NCI-H748 (cell line): ENCODE measurements around the gene MAP6D1.

Experiments
- DNase-seq: peaks from one replicate; lab custom pipeline; 2025; ENCODE audit not compliant: unreplicated experiment; lab: John Stamatoyannopoulos, UW

The MAP6D1 gene

DNA sequence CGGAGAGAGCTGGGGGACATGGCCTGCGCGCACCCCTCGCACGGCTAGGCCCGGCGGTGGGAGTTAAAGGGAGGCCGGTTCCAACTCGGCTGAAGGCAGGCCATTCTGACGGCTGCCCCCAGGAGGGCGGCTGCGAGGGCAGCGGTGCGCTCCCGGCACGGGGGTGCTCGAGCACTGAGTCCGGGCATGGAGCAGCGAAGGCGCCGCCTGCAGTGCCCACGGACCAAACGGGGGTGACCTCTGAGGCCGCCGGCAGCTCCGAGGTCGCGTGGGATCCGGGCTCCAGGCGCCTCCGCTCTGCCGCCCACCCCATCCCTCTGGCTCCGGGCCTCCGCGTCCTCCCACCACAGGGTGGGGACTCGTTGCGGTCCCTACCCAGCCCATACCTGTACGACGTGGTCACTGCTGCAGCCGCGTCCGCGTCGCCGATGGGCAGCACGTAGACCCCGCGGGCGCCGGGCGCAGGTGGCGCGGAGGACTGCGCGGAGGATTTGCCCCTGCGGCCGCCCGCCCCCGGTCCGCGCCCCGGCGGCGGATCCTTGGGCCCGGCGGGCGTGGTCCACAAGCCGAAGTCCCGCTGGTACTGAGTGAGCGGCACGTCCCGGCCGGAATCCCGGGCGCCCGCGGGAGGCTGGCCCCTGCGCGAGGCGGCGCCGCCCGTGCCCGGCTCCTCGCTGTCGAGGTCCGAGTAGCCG is 469 bp downstream of the MAP6D1 start:
- DNase-seq: peak; percentile 51

DNA sequence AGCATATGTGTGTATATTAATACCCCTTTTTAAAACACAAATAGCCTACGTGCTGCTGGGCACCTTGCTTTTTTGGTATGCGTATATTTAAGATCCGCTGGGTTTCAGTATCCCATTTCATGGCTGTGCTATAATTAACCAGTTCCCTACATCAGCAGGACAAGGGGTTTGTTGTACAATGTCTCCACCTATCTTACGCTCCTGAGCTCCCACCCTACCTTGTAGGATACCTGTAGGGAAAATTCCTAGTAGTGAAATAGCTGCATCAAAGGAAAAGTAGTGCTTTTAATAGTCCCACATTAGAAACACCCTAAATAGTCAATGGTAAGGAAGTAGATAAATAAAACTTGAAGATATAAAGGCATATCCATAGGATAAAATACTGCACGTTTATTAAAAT is 1.4 kb downstream of the MAP6D1 start:
- DNase-seq: peak; percentile 60

DNA sequence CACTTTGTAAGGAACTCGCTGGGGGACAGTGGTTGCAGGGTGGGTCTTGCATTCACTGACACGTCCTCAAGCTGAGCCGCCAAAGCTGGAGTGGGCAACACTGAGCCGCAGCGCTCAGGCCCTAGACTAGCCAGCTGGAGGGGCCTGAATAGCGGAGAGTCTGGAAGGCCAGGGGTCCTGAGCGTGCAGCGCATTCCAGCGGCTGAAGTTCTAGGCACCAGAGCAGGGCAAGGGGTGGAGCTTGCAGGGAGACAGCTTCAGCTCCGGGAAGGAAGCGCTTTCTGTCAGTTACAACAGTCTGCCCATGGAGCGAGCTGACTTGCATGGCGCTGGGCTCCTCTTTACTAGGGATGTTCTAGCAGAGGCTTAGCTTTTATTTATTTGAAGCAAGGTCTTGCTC is 2.7 kb downstream of the MAP6D1 start:
- DNase-seq: no peak

DNA sequence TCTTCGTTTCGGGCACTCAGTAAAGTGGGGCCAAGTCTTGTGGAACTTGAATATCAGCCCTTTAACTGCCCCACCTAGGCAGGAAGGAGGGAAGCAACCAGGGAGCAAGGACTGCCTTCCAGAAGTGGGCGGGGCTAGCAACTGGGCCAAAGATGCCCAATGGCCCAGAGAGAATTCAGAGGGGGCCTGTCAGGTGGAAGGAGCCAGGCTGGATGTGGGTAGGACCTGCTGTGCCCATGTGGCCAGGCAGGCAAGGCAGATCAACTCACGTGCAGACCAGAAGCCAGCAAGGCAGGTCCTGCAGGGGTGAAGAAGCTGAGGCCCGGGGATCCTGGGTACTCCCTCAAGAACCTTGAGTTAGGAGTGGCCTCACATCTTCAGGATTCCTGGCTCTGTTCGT is 5.5 kb downstream of the MAP6D1 start:
- DNase-seq: no peak

DNA sequence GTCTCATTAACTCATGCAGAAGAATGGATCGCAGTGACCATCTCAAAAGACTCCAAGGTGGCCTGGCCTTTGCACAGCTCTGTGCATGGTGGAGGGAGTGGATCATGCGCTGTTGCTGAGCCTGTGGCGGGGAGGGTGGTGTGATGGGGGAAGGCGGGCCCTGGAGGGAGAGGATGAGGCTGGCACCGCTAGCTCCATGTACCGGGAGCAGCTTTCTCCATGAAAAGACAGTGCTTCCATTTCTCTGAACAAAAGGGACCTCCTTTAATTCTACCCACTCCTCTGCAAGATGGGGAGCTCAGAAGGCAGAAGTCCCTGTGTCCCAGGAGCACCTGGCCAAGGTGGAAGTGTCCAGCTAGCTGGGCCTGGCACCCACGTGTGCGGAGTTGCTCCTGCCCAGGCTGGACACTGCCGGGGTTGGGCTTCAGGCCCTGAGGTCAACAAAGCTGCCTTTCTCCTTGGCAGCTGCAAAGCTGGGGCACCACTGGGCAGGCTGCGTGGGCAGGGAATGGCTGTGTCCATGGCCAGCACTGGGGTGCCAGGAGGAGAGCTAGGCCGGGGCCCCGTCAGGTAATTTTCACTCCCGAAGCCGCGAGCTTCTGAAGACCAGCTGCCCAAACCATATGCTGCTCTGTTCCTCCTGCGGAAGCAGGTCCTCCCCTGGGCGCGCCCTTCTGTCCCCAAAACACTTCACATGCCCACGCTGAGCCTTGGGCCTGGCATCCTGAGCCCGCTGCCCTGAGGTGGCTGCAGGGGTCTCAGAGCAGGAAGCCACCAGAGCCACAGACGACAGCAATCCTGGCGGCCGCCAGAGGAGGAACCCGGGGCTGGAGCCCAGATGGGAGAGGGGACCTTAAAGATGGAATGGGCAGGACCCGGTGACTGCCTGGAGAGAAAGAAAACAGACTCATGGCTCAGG is 6.4 kb downstream of the MAP6D1 start:
- DNase-seq: no peak

DNA sequence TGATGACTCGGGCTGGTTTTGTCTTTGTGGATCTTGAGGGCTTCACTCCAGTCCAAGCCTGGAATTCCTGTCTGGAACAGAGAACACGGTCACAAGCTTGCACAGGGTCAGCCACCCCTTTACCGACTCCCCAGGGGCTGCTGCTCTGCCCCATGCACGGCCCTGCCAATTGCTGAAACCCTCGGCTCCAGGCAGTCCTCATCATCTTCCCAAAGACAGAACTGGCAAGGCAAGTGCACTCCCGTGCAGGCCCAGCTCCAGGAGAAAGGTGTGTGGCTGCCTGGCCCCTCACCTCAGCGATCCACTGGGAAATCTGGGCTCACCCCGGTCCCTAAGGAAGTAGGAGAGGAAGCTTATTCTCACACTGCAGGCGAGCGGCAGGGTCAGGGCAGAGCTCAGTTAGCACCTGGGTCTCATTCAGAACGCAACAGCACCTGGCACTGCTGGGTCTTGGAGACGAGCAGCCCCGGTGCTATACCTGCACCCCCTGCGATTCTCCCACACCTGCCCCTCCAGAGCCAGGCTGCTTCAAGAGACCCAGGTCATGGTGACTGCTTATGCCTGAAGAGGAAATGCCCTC is 7.2 kb downstream of the MAP6D1 start:
- no peak for DNase-seq

DNA sequence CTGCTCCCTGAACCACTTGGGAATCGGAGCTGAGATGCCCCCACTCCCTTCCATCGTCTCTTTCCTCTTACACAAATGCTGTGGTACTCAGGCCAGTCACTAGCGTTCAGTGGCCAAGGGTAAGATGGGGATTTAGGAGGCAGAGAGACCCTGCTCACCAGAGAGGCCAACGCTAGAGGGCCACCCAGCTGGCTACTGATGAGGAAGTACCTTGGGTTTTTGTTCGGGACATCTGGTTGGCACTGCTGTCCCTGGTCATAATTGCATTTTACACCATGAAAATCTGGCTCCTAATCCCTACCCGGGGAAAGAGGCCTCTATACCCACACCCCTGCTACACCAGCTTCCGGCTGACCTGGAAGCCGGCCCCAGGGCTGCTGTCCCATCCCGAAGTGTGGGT is 7.7 kb downstream of the MAP6D1 start:
- DNase-seq: no peak

DNA sequence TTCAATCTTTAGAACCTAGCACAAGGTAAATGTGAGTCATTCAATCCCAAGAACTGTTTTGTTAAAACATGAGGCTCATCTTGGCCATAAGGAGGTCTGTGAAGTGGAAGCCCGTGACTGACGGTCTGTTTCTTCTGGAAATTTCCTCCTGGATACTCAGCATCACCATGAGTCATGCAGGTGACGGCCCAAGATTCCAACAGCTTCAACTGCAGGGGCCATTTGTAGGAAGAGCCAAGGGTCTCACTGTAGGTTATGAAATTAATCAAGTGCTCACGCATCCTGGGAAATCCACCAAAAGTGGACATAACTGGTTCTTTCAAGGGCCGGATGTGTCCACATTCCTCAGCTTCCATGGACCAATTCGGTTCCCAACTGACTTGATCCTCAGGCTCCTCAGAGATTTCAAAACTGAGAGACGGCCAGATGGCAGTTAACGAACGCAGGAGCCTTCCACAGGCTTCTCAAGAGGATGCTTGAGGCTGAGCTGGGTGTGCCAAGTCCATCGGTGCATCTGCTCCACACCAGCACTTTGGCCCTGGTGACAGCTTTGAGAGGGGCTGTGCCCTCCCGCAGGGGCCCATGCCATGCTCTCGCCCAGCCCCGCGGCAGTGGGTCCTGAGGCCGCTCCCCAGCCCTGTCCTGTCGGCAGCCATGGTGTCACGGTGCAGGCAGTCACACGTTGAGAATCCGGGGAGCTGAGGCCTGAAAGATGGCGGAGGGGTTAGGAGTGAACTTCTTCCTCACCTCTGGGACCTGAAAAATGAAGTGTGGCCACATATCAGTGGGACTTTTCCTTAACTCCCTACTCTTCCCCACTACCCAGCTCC is 8.5 kb downstream of the MAP6D1 start:
- DNase-seq: no peak

DNA sequence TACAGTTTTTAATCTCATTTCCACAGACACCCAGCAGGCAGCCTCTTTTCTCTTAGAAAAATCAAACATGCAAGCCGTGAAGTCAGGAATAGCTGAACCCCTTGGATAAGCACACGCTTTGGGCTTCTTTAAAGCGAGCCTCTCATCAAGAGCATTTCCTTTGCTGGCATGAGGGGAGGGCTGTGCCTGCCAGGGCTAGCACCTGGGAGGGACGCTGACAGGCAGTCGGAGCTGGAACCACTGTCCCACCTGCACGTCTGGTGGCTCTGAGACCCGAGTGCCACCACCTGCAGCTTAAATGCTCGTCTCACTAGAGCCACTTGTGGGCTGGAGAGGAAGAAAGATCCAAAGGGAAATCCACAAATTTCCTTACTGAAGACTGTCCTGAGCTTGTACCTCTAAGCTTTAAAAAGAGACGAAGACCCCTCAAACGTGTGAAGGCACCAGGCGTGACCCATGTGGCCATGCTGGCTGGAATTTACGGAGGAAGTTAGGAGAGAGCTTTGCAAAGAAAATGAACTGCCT is 9.4 kb downstream of the MAP6D1 start:
- no peak for DNase-seq

DNA sequence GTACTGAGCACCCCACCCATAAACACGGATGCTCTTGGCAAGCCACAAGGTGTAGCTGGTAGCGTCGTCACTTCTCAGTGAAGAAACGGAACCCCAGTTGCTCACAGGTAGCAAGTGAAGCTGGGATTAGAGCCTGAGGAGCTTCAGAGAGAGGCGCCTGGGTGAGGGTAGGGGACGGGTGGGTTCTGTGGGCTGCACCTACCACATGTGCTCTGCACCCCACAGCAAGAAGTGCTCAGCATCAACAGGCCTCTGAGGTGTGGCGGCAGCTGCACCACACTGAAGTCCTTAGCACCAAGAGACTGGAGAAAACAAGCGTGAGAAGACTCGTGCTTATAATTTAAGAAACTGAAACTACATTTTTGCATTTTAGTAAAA is 9.8 kb downstream of the MAP6D1 start:
- DNase-seq: no peak

DNA sequence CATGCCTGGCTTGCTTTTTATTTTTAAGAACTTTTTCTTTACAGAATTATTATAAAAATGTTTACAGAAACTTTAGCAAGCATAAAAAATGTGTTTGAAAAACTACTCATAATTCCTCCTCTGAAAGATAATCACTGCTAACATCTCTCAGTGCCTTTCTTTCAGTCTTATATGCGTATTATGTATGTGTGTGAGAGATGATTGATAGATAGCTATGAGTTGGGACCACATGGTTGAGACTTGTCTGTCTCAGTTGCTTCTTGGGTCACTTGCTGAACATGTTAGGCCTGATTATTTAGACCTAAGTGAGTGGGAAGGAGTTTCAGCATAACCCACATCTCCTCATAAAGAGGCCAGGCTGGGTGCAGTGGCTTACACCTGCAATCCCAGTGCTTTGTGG is 11.1 kb downstream of the MAP6D1 start:
- no peak for DNase-seq

DNA sequence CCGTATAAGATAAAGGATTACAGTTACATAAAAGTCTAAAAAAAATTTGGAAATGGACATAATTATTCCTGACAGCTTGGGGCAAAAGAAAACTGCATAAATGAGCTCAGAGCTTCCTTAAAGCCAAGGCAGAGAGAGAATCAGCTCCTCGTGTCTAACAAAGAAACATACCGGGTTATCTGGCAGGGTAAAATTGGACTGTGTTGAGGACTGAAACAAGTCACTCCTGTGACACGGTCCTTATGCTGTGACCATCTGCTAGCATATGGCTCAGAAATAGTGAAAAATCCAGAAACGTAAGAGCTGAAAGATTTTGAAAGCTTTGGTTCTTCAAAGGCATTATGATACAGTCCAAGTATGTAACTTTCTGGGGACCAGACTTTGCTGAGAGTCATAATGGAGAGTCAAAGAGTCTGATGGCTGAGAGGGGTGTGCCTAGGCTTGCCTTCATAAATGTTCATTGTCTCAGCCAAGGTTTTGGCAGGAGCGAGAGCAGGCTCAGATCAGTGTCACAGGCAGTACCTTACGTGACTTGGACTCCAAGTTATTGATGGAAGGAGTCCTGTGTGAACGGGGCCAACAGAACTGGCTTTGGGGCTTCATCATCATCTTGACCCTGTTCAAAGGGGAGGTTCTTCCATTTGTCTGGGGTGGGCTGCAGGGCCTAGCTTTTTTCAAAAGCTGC is 12.5 kb downstream of the MAP6D1 start:
- no peak for DNase-seq

DNA sequence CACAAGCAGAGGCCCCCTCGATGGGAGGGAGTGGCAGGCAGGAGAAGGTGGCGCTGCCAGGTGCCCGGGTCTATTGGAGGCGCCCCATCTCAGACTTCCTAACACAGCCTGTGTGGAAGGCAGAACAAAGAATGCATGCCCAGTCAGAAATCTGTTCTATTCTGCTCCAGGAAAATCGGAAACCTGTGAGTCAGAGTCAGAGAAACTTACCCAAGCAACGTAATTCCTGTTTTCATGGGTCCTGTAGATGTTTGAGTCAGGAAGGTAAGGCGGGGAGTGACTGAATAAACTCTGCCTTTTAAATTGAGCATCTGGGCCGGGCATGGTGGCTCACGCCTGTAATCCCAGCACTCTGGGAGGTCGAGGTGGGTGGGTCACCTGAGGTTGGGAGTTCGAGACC is 13.7 kb downstream of the MAP6D1 start:
- DNase-seq: no peak

DNA sequence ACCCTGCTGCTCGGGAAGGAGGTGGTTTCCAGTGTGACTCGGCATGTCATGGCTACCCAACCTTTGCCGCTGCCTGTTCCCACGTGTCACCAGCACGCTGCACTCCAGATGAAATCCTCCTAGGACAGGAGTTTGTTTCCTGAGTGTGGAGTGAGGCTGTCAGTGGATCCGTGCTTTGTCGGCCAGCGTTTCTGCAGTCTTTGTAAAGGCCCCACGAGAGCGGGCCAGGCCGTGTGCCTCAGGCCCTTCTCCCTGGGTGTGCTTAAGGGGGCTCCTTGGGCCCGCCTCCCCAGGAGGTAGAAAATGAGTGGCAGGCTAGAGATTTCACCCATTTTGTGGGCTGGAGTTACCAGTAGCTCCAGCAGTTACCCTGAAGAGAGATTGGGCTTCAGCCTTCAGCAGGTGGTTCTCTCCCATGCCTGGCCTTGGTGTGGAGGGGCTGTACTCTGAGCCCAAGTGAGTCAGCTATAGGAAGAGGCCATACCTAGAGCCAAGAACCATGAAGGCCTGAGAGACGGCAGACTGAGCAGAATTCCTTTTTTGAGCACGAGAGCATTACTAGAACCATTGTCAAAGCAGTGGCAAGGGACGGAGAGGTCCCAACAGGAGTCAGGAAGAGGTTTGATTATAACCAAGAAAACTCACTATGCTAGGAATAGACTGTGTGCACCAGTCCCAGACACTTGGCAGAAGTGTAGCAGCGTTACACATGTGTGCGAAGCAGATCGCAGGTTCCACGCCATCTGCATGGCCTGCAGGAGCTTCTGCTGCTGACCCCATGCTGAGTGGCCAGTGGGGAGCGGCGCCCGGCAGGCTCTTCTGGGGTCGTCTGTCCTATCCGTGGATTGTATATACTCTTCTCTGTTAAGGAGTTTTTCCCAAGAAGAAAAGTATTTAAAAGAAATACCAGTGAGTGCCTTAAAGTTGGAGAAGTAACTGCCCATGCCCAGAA is 14.5 kb downstream of the MAP6D1 start:
- DNase-seq: no peak

DNA sequence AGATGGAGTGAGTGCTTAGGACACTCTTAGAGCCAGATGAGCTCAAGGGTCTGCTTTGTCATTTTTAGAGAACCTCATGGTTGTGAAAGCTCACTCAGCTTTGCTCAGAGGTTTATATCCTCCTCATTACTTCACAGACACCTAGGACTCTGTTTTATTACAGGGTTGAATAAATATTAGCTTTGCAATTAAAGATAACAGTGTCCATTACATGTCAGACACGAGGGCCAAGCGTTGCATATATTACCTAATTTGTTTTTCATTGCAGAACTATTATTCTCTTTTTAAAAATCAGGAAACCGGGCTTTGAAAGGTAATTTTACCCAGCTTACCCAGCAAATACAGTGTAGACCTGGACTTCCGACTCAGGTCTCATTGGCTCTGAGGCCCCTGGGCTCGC is 16.1 kb downstream of the MAP6D1 start:
- DNase-seq: peak; percentile 94

DNA sequence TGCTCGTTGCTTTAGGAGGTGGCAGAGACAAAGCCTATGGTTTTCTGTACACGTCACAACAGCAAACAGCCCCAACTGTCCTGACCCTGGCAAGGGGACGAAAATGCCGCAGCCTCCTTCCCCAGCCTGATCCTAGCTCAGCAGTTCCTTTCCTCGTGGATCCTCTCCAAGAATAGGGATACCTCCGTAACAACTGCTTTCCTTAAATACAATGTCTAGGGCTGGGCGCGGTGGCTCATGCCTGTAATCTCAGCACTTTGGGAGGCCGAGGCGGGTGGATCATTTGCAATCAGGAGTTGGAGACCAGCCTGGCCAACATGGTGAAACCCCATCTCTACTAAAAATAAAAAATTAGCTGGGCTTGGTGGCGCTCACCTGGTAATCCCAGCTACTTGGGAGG is 17.0 kb downstream of the MAP6D1 start:
- DNase-seq: no peak

DNA sequence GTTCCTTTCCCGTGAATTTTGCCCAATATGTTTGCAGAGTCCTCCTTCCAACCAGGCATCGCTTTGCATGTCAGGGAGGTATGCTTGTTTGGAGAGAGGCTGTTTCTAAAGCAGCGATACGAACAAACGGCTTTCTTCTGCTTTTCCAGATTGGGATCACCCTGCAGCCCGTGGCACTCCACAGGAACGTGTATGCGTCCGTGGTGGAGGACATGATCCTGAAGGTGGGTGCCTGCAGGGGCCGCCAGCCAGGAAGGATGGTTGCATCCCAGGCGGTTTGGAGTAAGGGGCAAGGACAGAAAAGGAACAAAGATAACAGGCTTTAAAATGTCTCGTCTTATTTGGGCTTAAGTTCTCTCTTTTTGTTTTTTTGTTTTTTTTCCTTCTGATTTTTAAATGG is 17.5 kb downstream of the MAP6D1 start:
- peak; percentile 21 for DNase-seq

DNA sequence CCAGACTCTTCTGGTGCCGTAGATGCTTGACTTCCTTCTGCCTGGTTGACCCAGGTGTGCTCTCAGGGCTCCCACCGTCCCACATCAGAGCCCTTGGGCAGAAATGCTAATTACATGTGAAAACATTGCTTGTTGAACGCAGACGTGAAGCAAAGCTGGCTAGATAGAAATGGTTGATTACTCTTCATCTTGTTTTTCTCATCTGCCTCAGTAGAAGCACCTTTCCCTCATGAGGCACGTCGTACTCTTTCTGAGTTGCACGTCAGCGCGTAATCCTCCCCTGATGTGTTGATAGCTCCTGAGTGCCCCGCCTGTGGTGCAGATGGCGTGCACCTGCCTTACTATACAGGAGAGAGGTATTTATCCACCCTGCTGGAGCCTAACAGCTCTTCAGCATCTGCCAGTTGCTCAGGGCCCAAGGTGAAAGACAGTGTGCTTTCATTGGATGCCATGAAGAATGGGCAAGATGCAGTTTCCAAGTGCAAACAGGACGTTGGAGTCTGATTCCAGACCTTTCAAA is 18.1 kb downstream of the MAP6D1 start:
- peak; percentile 97 for DNase-seq

DNA sequence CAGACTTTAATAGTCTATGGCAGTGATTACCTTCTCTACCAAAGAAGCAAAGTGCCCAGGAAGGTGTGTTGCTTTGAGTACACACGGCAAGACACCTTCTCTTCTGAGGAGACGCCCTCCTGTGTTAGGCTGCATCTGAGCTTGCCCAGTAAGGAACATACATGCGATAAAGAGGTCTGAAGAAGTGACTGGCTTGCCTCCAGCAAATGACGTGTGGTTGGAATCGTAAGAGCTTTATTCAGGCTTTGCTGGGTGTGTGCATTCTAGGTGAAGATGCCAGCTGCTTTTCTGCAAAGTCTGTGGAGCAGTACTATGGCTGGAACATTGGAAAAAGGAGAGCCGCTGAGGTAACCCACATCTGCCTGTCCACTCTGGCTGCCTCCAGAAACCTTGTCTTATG is 22.4 kb downstream of the MAP6D1 start:
- no peak for DNase-seq
